HG03521 (cell line): ENCODE results near the gene OBP2B.
"Not testable (repeated sequence)": the region's sequence is repeated elsewhere in the genome, so short reads cannot be mapped to it uniquely, and the experiment has no call there.

Experiments used
- ATAC-seq: cut with Tn5 transposase; IDR thresholded peaks from one replicate; pipeline ENCODE4 v1.9.1; 2021; ENCODE audit warnings: mild to moderate bottlenecking, moderate library complexity; ENCODE audit not compliant: unreplicated experiment

Gene OBP2B

DNA sequence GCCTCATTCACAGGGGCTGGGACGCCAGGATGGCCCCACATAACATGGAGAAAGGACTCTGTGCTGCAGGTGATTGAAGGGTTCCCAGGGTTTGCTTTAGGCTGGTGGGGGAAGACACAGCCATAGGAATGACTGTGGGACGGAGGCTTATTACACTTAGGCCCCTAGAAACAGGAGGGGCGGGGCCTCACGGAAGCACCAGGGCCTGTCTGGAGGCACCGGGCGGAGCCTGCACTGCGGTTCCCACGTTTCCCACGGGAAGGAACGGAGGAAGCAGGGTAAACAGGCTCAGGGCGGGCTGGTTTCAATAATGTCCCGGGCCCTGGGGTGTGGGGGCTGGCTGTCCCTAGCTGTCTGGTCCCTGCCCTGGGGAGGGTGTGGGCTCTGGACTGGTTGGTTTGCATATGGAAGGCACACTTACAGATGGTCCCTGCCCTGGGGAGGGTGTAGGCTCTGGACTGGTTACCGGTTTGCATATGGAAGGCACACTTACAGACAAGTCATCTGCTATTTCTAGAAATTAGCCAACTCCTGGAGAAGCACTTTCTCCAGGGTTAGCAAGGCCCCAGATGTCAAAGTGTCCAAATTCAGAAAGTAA, 14.2 kb upstream of the OBP2B start:
- not testable (repeated sequence) for ATAC-seq

DNA sequence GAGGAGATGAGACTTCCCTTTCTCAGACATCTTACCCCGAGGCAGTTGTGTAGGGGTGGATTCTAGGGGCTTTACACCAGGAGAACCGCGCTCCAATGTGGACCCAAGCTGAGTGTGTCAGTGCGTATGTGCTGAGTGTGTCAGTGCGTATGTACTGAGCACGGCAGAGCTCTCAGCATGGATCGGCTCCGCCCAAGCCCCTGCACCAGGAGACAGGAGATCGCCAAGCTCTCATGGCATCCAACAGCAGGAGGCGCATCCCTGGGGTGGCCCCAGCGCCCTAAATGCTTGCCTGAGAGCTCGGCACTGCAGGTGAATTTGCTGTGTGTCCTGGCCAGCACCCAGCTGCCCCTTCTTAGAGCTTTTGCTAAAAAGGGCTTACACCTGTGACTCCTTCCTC, 12.9 kb upstream of the OBP2B start:
- not testable (repeated sequence) for ATAC-seq

DNA sequence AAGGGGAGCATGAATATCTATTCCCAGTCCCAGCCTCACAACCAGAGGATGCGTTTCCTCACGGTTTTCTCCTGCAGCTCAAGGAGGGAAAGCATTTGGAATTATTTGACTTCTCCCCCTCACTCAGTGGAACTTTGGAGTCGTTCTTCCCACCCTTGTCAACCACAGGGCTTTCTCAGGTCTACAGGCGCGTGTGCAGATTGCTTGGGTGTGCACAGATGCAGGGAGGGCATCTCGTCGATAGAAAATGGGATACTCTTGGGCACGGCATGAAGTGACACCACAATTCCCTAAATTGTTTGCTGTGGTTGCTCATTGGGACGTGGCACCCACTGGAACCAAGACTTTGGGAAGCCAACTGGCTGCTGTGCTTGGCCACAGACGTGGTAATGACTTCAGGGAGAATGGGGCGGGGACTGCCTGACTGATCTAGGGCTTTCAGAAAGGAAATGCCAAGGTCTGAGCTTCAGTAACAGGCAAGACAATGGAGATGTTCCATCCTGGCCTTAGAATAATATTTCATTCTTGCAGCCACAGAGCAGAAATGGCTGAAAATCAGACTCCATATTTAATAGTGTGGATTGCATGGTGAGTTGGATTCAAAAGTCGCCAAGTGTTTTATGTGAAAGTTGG, 12.2 kb upstream of the OBP2B start:
- ATAC-seq: no peak

DNA sequence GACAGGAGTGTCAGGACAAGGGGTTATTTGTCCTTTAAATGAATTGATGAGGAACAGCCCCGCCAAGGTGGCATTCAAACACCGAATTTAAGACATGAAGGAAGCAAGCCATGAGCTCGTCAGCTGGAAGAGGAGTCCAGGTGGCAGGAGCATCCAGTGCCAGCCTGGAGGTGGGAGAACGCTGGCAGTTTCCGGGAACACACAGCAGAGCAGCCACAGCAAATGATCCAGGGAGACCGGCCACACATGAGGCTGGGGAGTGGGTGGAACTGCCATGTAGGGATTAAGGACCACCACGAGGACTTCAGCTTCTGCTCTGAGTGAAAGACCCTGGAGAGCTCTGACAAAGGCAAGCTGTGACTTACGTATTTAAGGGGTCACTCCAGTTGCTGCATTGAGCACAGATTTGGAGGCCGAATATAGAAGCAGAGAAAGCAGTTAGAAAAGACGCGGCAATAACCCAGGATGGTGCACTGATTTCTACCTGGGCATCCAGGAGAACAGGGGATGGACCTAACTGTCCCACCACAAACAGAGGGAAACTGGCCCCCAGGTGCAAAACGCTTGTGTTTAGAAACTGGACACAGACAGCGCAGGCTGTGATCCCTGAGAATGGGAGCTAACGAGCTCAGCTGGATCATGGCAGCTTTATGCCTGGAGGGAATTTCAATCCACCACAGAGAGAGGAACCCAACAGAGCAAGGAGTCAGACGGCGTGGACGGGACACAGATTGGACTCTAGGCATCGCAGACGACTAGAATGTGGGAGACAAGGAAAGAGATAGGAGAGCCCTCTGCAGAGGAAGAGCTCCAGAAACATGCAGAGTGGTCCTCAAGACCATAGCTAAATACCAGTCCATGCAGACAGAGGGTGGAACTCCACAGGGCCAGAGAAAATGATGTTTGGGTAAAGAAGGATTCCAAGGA, 9.3 kb upstream of the OBP2B start:
- ATAC-seq: not testable (repeated sequence)

DNA sequence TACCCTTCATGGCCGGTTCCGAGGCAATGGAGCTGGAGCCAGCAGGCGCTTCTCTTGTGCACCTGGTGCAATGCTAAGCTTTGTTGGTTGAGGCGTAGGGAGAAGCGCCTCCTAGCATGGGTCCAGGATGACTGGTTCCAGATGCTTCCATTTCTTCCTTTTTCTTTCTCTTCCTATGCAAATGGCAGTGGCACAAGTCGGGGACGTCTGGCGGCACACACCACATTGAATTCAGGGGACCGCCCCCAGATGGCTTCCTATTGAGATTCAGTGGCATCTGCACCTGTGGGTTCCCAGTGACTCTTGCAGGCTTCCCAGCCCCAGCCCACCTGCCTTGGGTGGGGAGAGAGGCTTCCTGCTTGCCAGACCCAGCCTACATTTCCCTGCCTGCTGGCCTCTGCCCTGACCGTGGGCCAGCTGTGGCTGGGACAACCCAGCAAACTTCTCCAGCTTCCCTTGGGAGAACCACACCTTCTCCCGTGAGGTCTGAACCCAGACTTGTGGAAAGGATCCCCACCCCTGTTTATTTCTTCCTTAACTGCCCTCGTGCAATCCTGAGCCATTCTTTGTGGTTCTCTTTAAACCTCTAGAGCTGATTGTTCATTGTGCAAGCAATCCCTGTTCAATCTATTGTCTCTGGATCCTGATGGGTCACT, 8.4 kb upstream of the OBP2B start:
- not testable (repeated sequence) for ATAC-seq

DNA sequence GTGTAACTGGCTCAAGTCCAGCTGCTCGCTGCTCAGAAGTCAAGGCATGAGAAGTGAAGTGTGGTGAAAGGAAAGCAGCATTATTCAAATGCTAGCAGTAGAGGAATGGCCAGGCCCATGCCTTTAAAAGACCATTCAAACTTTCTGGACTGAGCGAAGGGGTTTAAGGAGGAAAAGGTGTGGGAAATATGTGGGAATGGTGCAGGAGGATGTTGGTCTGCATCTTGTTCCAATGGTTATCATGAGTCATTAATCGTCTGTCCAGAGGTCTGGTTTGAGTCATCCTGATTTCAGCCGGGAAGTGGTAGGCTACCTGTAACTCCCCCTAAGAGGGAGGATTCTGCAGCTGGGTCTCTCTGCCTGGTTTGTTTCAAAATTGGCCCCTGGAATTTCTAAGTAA, 5.2 kb upstream of the OBP2B start:
- not testable (repeated sequence) for ATAC-seq

DNA sequence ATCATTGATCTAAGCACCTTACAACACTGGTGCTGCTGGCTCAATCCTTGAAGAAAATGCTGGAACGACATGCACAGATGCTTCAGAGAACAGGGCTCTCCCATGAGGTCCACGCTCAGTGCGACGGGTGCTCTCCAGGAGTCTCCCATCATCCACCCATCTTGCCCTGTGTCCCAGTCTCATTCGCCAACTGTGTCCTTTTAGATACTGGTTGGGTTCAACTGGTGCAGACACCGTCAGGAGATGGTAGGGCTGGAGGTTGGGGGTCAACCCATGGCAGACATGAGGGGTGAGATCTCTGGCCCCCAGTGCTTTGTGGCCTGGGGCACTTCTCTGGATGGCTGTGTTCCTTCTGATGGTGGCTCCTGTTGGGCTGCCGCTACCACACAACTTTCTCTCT, 1.6 kb upstream of the OBP2B start:
- no peak for ATAC-seq

DNA sequence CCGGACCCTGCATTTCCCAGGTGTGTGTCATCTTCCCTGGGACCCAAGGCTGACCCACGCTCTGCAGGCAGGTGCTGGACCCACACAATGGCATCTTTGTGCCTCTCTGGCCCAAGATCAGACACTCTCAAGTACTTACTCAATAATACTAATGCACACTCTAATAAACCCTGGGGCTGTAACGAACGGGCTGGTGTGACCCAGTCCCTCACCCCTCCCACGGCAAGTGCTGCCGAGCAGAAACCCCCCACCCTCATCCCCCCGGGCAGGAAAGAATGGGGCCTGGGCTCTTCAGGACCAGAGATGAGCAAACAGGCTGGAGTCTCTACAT, 1.1 kb upstream of the OBP2B start:
- no peak for ATAC-seq

DNA sequence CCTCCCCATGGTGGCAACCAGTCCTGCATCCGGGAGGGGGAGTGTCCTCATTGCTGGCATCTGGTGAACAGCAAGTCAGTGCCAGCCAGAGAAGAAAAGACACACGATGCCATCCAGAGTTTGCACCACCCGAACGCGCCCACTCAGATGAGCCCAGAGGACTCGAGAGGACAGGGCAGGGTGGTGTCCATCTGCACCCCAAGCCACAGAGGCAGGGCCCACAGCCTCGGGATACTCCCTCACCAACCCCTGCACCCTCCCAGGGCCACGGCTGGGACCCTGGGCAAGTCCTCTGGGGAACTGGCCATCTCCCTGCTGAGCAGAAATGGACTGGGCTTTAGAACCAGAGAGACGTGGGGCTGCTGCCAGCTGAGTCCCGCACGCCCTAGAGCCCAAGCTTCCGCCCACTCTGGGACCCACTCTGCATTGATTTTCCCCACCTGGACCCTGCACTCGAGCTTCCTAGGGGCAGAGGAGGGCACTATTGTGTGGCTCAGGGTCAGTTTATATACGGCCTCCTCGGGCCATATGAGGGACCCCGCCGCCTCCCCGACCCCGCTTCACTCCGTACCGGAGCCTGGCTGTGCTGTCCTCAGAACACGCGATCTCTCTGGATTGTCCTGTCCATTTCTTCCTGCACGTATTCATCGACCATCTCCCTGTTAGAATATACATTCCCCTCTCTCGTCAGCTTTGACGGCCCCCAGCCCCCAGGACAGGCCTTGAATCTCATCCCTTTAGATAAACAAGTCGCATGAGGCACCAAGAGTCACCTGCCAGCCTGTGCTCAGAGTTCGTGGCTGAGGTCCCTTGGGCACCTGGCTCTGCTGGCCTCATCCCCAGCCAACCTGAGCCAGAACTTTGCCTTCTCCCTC, 514 bp upstream of the OBP2B start:
- not testable (repeated sequence) for ATAC-seq

DNA sequence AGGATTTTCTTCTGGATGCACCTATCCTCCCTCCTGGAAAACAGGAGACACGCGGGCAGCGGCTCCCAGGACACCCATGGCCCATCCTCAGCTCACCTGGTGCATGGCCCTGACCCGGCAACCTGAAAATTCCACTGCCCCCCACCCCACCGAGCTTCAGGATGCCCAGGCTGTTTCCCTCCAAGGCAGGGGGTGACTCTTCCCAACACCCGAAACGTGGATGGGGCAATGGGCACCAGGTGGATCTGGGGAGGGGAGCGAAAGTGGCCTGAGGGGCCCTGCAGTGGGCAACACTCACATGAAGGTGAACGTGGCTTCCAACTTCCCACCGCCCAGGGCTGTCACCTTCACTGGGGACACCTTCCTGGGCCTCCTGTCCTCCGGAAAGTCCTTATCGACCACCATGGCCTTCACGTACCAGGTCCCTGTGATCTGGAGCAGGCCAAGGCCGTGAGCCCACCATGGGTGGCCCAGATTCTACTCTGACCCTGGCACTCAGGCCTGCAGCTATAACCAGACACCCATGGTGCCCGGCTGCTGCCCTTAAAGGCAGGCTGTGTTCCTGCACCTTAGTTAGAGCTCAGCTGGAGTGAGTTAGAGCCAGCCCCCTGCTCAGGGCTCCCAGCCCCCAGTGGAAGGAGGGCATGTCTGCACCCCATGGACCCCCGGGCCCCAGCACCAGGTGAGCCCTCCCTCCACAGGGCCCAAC, 725 bp downstream of the OBP2B start:
- not testable (repeated sequence) for ATAC-seq

DNA sequence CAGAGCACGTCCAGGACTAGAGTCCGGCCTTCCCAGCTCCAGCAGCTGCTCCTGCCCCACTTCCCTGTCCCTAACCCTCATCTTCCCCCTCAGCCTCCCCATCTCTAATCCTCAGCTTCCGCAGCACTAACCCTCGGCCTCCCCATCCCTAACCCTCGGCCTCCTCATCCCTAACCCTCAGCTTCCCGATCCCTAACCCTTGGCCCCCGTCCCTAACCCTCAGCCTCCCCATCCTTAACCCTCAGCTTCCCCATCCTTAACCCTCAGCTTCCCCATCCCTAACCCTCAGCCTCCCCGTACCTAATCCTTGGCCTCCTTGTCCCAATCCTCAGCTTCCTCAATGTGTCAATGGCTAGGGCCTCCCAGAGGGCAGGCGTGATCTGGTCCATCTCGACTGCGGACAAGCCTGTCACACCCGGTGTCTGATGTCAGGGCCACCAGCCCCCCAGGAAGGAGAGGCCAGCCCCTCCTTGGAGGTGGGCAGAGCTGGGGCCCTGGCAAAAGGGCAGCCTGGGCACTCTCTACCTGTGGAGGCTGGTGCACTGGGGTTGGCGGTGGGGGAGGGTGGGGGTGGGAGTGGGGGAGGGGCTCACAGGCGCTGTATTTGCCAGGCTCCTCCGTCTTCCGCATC, 1.4 kb downstream of the OBP2B start:
- no peak for ATAC-seq

DNA sequence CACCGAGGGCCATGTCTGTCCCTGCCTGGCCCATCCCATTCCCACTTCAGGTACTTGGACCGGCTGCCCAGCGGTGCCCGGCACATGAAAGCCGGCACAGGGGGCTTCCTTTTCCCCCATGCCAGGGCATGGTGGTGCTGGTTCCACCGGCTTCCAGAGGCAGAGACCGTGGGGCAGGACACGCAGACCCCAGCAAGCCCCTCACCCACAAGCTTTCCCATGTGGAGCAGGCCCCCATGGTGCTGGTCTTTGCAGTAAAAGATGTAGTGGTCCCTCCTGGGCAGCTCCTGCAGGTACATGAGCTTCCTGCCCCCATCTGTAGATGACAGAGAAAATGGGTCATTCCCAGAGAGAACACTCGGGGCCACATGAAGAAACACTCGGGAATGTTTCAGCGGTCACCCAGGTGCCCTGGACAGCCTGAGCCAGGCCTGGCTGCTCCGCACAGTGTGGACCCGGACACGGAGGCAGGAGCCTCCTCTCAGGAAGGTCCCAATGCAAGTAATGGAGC, 2.0 kb downstream of the OBP2B start:
- ATAC-seq: no peak

DNA sequence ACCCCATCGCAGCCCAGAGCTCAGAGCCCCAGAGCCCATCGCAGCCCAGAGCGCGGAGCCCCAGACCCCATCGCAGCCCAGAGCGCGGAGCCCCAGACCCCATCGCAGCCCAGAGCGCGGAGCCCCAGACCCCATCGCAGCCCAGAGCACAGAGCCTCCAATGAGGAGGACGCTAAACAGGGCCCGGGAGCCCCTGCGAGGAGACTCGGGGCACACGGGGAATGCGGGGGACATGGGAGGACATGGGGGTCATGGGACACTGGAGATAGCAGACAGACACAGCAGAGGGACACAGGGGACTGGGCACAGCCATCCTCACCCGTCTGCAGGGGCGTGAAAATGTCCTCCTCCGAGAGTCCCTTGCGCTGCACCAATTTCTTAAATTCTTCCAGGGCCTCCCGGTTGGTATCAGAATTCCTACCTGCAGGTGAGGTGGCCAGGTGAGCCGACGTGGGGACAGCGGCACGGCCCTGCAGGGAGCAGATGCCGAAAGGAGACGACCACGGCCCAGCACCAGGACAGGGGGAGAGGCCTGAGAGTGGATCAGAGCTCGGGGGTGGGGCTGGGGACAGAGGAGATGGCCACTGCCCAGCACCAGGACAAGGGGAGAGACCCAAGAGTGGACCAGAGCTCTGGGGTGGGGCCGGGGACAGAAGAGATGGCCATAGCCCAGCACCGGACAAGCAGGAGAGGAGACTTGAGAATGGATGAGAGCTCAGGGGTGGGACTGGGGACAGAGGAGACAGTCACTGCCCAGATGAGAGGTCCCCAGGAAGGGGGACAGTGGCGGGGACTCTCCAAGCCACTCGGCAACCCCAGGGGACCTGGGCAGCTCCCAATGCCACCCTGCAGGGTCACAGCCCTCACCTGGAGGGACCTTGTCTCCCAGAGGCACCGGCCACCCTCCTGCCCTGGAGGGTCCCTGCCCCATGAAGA, 2.8 kb downstream of the OBP2B start:
- ATAC-seq: no peak

DNA sequence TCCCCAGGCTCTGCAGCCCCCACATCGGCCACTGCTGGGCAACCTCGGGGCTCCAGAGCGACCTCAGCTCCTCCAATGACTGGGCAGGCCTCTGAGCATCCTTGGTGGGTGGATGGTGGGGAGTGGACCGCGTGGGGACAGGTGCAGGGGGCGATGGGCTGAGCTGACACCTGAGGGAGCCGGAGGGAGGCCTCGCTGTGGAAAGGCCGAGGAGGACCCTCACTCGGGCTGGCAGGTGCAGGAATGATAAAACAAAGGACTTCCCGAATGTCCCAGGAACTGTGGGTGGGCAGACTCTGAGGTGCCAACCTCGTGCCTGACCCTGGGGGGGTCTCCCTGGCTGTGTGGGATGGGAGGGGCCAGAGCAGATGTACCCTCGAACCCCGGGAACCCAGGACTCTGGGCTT, 3.6 kb downstream of the OBP2B start:
- ATAC-seq: not testable (repeated sequence)

DNA sequence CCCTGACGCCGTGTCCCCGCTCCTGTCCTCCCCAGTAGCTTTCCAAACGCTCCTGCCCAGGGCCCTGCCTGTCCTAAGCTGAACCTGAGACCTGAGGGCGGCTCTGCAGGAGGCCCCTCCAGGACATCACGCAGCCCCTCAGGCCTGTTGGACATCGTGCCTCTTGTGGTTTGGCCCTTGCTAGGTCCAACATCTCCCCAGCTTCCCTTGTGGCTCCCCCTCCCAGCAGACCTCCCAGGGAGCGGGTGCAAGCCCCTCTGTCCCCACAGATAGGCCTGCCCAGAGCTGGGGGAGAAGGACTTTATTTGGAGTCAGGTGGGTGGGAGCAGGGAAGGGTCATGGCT, 4.1 kb downstream of the OBP2B start:
- ATAC-seq: no peak

DNA sequence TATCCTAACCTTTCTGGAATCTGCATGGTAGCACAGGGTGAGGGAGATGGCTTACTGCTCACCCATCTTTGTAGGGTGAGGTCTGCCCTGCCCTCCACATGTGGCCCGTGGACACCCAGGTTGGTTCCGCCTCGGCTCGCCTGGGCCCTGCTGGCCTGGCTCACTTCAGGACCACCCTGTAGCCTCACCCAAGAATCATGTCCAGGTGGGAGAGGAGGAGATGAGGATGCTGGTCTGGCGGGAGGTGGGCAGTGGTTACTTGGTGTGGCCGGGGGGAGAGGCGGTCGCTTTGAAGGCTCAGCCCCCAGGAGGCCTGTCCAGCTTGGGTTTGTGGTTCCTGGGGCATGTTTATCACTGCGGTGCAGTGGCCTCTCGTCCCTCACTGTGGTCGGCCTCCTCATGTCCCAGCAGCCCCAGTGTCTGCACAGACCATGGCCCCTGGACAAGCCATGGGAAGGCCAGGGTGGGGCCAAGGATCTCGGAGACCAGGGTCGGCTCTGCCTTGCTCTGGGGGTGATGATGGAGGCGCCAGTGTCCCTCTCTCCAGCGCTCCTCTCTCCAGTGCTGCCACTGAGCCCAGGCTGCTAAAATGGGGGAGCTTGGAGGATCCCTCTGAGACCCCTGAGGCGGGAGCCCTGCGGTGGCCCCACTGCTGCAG, 4.6 kb downstream of the OBP2B start:
- ATAC-seq: no peak

DNA sequence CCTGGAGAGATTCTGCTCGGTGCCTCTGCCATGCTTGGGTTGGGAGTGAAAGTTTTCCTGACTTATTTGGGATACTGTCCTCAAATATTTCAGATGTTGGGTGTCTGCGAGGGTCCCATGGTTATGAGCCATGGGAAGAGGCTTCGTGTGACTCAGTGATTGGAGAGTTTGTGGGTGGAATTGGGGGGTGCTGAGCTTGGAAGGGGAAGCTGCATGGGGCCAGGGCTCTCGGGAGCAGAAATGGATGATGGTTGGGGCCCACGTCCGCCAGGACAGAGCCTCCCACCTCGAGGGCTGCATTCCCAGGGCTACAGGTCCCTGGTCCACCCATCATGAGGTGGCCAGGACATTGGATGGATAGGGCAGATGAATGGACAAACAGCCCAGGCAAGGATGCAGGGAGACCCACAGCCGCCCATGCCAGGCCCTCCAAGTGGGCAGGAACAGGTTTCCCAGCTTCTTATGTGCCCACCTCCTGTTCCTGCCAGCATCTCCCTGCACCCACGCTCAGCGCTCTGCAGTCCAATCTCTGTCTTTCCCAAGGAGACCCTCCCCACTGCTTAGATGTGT, 5.5 kb downstream of the OBP2B start:
- ATAC-seq: no peak
